Stomach smooth muscle (tissue), 2 donors: Measurements from ENCODE around the gene PPARG.

Source experiments
- H3K27ac ChIP-seq: one replicate; pipeline ENCODE4 v1.7.0; 2013; ENCODE audit warnings: mild to moderate bottlenecking, low read length, inconsistent platforms
- H3K27me3 ChIP-seq, 2 donors: one replicate each; pipeline ENCODE4 v1.7.0; 2013; ENCODE audit warnings: low read length in 2 of 2; ENCODE audit not compliant: insufficient read depth in 2 of 2, control insufficient read depth in 1 of 2
- H3K36me3 ChIP-seq, 2 donors: one replicate each; pipeline ENCODE4 v1.7.0; 2013; ENCODE audit warnings: low read length in 2 of 2; ENCODE audit not compliant: control insufficient read depth in 2 of 2, insufficient read depth in 2 of 2
- H3K4me1 ChIP-seq: one replicate; pipeline ENCODE4 v1.7.0; 2013; ENCODE audit warnings: low read length; ENCODE audit not compliant: control insufficient read depth, insufficient read depth
- H3K4me3 ChIP-seq, 2 donors: one replicate each; pipeline ENCODE4 v1.7.0; 2013; ENCODE audit warnings: low read length in 2 of 2
- H3K9ac ChIP-seq, 2 donors: one replicate each; pipeline ENCODE4 v1.7.0; 2013; ENCODE audit warnings: low read length in 2 of 2, mild to moderate bottlenecking in 1 of 2
- H3K9me3 ChIP-seq, 2 donors: one replicate each; pipeline ENCODE4 v1.7.0; 2013; ENCODE audit warnings: low read length in 2 of 2; ENCODE audit not compliant: control insufficient read depth in 2 of 2
- donor health status: healthy.
- donor health status: Pancreatic carcinoma.

PPARG gene

DNA sequence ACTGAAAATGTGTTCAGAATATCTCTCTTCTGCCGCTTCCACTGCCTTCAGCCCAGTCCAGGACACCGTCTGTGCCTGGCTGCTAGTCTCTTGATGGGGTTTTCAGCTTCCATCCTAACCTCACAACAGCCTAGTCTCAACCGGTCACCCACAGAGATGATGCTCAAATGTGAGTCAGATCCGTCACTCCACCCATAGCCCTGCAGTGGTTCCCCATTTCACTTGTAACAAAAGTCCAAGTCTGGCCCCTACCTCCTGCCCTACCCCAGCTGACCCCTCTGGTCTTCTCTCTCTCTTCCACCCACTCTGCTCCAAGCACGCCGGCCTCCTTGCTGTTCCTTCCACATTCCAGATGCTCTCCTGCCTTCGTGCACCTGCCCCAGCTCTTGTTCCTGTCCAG, 68.1 kb downstream of the PPARG start:
- no peak overlapping the region for H3K9ac ChIP-seq
- H3K27ac ChIP-seq = no peak overlapping the region
- H3K4me3 ChIP-seq = no peak overlapping the region
- no peaks in the 10 kb centered on the region for H3K4me1 ChIP-seq
- H3K27me3 ChIP-seq = no peaks in the 10 kb centered on the region
- H3K36me3 ChIP-seq = no peaks in the 10 kb centered on the region
- H3K9me3 ChIP-seq = no peaks in the 10 kb centered on the region

DNA sequence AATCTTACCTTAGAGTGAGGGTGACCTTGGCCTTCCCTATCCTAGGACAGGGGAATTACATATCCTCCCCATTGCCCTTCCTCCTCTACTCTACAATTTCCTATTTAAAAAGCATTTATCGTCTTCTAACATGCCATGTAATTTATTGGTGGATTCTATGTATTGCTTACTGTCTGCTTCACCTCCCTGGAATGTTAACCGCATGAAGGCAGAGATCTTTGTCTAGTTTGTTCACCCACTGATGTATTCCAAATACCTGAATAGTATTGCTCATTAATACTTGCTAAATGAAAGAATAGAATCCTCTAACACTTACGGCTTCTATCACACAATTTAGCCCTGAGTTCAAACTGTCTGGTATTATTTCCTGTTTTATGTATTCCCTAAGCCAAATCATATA, 68.6 kb downstream of the PPARG start:
- Histone ChIP-seq H3K27me3 (no peaks in the 10 kb centered on the region), H3K9ac (no peak overlapping the region), H3K4me1 (no peaks in the 10 kb centered on the region), H3K27ac (no peak overlapping the region), H3K36me3 (no peaks in the 10 kb centered on the region), H3K9me3 (no peaks in the 10 kb centered on the region), H3K4me3 (no peak overlapping the region)

DNA sequence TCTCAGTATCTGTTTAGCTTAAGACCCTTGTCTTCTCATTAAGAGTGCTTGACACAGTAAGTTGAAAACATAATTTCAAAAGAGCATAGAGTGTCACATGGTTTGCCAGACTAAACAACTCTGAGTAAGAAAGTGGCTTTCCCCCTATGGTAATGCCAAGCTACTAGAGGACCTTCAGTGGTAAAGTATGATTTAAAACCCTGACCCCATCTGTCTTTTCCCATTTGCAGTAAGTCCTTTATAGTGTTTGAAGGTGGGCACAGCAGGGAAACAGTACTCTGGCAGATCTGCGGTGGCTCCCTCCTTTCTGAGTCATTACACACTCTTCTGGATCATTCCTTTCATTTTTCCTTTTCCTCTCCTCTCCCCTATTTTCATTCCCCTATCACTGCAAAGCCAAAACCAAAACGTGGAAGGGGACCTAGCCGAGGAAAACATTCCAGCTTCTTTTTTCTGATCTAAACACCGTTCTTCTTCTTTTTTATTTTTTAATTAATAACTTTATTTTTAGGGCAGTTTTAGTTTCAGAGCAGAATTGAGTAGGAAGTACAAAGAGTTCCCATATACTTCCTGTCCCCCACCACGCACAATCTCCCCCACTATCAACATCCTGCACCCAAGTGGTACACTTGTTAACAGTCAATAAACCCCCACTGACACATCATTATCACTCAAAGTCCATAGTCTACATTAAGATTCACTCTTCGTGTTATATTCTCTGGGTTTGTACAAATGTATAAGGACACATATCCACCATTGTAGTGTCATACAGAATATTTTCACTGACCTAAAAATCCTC, 74.7 kb downstream of the PPARG start:
- H3K27me3 ChIP-seq = no peaks in the 10 kb centered on the region
- peaks cover 0 to 2% of the 10 kb centered on the region in 2 donors for H3K9me3 ChIP-seq
- H3K4me1 ChIP-seq = no peaks in the 10 kb centered on the region
- no peaks in the 10 kb centered on the region for H3K36me3 ChIP-seq
- no peak overlapping the region for H3K4me3 ChIP-seq
- H3K9ac ChIP-seq = no peak overlapping the region
- H3K27ac ChIP-seq = no peak overlapping the region

DNA sequence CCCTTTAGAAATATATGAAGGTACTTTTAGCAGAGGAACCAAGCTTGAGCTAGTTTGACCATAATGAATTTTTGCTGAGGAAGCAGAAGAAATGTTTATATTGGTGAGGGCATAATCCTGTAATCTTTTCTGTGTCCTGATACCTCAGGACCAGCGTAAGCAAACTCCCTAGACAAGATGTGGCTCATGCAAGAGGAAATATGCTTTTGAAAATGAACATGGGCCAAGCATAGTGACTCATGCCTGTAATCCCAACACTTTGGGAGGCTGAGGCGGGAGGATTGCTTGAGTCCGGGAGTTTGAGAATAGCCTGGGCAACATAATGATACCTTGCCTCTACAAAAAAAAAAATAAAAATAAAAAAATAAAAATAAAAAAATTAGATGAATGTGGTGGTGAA, 78.5 kb downstream of the PPARG start:
- Histone ChIP-seq H3K27ac (no peak overlapping the region), H3K9ac (no peak overlapping the region), H3K9me3 (peaks cover 0 to 2% of the 10 kb centered on the region in 2 donors), H3K36me3 (no peaks in the 10 kb centered on the region), H3K4me1 (no peaks in the 10 kb centered on the region), H3K27me3 (no peaks in the 10 kb centered on the region), H3K4me3 (no peak overlapping the region)

DNA sequence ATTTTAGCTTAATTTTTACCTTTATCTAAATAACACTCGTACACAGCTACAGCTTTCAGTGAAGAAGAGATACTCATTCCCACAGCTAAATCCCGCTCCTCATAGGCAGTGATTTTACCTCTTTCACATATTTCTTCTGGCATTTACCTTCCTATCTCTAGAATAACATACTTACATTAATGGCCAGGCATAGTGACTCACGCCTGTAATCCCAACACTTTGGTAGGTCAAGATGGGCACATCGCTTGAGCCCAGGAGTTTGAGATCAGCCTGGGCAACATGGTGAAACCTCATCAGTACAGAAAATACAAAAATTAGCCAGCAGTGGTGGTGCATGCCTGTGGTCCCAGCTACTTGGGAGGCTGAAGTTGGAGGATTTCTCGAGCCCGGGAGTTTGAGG, 80.2 kb downstream of the PPARG start:
- H3K27ac ChIP-seq = no peak overlapping the region
- H3K4me1 ChIP-seq = no peaks in the 10 kb centered on the region
- peaks cover 0 to 2% of the 10 kb centered on the region in 2 donors for H3K9me3 ChIP-seq
- H3K27me3 ChIP-seq = peaks cover 0 to 2% of the 10 kb centered on the region in 2 donors
- no peak overlapping the region for H3K4me3 ChIP-seq
- no peak overlapping the region for H3K9ac ChIP-seq
- no peaks in the 10 kb centered on the region for H3K36me3 ChIP-seq

DNA sequence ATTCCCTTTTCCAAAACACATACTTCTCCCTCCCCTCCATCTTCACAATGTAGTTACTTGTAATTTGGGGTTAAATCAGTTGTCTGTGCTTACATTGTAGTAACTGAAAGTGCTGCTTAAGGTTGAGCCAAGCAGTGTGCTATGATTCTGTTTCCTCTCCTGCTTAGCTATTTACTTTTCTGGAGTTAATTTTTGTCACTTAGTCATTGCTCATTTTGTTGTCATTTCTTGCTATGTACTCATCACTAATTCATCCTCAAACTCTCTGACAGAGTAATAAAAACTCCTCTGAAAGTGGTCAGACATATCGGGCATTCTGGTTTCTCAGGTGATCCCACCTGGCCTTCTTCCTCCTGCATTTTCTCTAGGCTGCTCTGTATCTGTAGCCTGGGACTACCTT, 80.7 kb downstream of the PPARG start:
- Histone ChIP-seq H3K4me3 (no peak overlapping the region), H3K27ac (no peak overlapping the region), H3K9me3 (peaks cover 0 to 2% of the 10 kb centered on the region in 2 donors), H3K27me3 (peaks cover 0 to 2% of the 10 kb centered on the region in 2 donors), H3K9ac (no peak overlapping the region), H3K4me1 (no peaks in the 10 kb centered on the region), H3K36me3 (no peaks in the 10 kb centered on the region)

DNA sequence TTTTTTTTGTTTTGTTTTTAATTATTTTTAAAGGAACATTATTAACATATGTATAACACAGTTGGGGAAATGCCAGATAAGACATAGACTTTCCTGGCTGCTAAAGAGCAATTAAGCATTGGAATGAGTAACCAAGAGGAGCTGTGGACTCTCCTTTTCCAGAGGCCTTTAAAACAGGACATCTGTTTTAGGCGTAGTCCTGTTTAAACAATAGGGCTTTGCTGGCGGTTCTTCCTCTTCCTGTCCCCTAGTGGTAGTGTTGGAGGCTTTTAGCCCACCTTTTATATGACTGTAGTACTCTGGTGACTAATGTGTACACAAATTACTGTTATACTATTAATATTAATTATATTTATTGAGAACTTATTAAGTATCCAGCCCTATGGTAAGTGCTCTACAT, 81.9 kb downstream of the PPARG start:
- no peaks in the 10 kb centered on the region for H3K36me3 ChIP-seq
- H3K9ac ChIP-seq = no peak overlapping the region
- H3K4me3 ChIP-seq = no peak overlapping the region
- H3K27ac ChIP-seq = no peak overlapping the region
- no peaks in the 10 kb centered on the region for H3K4me1 ChIP-seq
- H3K27me3 ChIP-seq = peaks cover 0 to 2% of the 10 kb centered on the region in 2 donors
- peaks cover 0 to 2% of the 10 kb centered on the region in 2 donors for H3K9me3 ChIP-seq

DNA sequence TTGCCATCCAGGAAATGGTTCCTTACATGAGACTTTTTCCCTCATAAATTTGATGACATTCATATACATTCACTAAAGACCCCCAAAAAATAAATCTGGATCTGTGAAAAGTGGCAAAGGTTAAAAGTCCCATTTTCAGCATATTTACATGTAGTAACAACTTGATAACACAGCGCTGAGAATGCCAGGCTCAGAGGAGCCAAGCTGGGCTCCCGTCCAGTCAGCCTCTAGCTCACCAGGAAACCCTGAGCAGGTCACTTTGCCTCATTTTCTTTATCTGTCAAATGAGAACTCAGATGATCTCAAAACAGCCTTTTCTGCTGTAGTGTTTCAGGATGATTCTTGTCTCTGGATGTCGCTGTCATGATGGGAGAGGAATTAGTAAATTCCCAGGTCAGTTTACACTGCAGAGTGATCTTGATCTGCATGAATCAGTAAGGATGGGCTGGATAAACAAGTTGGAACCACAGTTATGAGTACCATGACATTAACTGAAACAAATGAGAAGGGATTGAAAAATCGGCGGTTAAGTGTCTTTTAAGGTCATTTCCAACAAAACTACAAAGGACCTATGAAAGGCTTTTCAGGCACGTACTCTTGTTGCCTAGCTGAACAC, 82.8 kb downstream of the PPARG start:
- H3K4me3 ChIP-seq = no peak overlapping the region
- H3K27ac ChIP-seq = no peak overlapping the region
- H3K36me3 ChIP-seq = no peaks in the 10 kb centered on the region
- H3K27me3 ChIP-seq = peaks cover 0 to 2% of the 10 kb centered on the region in 2 donors
- no peaks in the 10 kb centered on the region for H3K4me1 ChIP-seq
- no peak overlapping the region for H3K9ac ChIP-seq
- peaks cover 0 to 2% of the 10 kb centered on the region in 2 donors for H3K9me3 ChIP-seq

DNA sequence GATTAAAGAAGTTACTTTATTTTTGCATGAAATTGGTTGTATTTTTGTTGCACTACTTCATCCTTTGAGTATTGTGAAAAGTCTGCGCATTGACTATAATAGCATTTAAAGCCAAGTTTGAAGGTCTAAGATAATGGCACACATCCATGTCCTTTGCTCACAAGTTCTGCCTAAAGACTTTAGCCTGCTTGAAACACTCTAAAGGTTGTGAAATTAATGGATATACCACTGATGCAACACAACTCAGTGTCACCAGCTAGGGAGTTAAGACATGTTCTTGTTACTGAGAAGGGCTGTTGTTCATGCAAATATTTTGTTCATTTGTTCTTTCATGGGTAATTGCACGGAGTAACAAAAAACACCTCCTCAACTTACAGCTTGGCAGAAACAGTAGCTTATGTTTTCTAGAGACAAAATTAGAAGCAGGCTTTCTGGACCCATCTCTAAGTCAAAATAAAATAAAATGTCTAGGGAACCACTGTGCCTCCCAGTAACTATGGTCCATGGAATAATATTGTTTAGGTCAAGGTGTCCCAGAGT, 83.9 kb downstream of the PPARG start:
- Histone ChIP-seq H3K4me3 (no peak overlapping the region), H3K9me3 (no peaks in the 10 kb centered on the region), H3K9ac (no peak overlapping the region), H3K27ac (no peak overlapping the region), H3K4me1 (no peaks in the 10 kb centered on the region), H3K36me3 (no peaks in the 10 kb centered on the region), H3K27me3 (peaks cover 0 to 2% of the 10 kb centered on the region in 2 donors)

DNA sequence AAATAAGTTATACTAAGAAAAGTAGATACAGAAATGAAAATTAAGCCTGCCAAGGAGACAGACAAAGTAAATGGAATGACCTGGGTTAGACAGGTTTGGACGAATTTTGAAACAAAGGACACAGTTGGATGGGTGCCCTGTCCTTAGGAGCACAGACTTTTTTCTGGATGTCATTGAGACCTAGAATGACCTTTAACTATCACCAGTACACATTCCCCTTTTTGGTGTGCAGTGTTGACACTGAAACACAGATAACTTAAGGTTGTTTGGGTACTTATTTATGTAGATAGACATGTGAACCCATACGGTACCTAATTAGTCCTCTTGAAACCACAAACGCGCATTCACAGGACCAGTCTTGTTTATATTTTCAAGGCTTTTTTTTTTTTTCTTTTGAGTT, 86.7 kb downstream of the PPARG start:
- H3K4me3 ChIP-seq = no peak overlapping the region
- no peak overlapping the region for H3K9ac ChIP-seq
- H3K36me3 ChIP-seq = no peaks in the 10 kb centered on the region
- H3K4me1 ChIP-seq = no peaks in the 10 kb centered on the region
- H3K27me3 ChIP-seq = peaks cover 0 to 2% of the 10 kb centered on the region in 2 donors
- no peaks in the 10 kb centered on the region for H3K9me3 ChIP-seq
- no peak overlapping the region for H3K27ac ChIP-seq
